Activated CD4-positive, alpha-beta T cell treated with anti-CD3 and anti-CD28 coated beads, Interleukin-2, amount 10 ng/mL, durations not matched to agents 24 days and 14 days (primary cell): ENCODE results near the gene ZNF234. TPM values are rescaled to one million over a fixed set of nuclear protein-coding genes. Genes with fewer than 3 reads are reported as not detected.
"Not testable (repeated sequence)": the region's sequence is repeated elsewhere in the genome, so short reads cannot be mapped to it uniquely, and the experiment has no call there.

Experiments used
- DNase-seq: peaks from one replicate; pipeline ENCODE4 v3.0.0; 2022
- H3K27ac Mint-ChIP-seq: one replicate; pipeline ENCODE4 v1.8.0; 2022; ENCODE audit warnings: mild to moderate bottlenecking, mixed read lengths
- H3K27me3 Mint-ChIP-seq: one replicate; pipeline ENCODE4 v1.8.0; 2022; ENCODE audit warnings: mixed read lengths
- H3K36me3 Mint-ChIP-seq: one replicate; pipeline ENCODE4 v1.8.0; 2022; ENCODE audit warnings: low read depth, mild to moderate bottlenecking, mixed read lengths
- H3K4me1 Mint-ChIP-seq: one replicate; pipeline ENCODE4 v1.8.0; 2021; ENCODE audit warnings: mixed read lengths
- H3K4me3 Mint-ChIP-seq: one replicate; pipeline ENCODE4 v1.8.0; 2022; ENCODE audit warnings: mild to moderate bottlenecking, moderate library complexity, mixed read lengths
- H3K9me3 Mint-ChIP-seq: one replicate; pipeline ENCODE4 v1.8.0; 2021; ENCODE audit warnings: mixed read lengths
- intact Hi-C: fragments of 100-400 bp; cut with micrococcal nuclease; formaldehyde crosslinking; loops from one replicate; pipeline ENCODE4 v1.15.1; 2023
- total RNA-seq: library from RNA; stranded (reverse); gene quantifications from 2 replicates; pipeline ENCODE4 v1.2.3, GENCODE V29; 2022

Gene ZNF234
- total RNA-seq, 1 donor from 2014 or later = 10.9 TPM

DNA sequence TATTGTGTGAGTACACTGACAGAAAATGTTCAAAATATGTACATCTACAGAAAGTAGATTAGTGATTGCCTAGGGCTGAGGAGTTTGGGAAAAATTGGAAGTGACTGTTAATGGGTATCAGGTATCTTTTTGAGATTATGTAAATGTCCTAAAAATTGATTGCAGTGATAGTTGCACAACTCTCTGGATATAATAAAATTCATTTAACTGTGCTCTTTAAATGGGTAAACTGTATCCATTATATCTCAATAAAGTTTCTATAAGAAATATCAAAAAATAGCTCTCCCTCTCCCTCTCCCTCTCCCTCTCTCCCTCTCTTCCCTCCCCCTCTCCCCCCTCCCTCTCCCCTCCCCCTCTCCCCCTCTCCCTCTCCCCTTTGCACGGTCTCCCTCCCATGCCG is 61.6 kb downstream of the ZNF234 start:
- H3K9me3 Mint-ChIP-seq = peaks cover 10% of the 10 kb centered on the region
- H3K4me3 Mint-ChIP-seq = no peak overlapping the region
- H3K27me3 Mint-ChIP-seq = peaks cover 2% of the 10 kb centered on the region
- H3K36me3 Mint-ChIP-seq = peaks cover 8% of the 10 kb centered on the region
- no peak overlapping the region for H3K27ac Mint-ChIP-seq
- DNase-seq = no peak
- intact Hi-C loops = no loop called here
- H3K4me1 Mint-ChIP-seq = peaks cover 10% of the 10 kb centered on the region

DNA sequence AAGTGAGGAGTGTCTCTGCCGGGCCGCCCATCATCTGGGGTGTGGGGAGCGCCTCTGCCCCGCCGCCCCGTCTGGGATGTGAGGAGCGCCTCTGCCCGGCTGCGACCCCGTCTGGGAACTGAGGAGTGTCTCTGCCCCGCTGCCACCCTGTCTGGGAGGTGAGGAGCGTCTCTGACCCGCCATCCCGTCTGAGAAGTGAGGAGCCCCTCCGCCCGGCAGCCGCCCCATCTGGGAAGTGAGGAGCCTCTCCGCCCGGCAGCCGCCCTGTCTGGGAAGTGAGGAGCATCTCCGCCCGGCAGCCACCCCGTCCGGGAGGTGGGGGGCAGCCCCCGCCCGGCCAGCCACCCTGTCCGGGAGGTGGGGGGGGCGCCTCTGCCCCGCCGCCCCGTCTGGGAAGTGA is 62.5 kb downstream of the ZNF234 start:
- intact Hi-C loops, H3K4me3 Mint-ChIP-seq, H3K27me3 Mint-ChIP-seq, H3K27ac Mint-ChIP-seq, DNase-seq, H3K36me3 Mint-ChIP-seq: not testable (repeated sequence)
- Mint-ChIP-seq H3K9me3 (peaks cover 10% of the 10 kb centered on the region), H3K4me1 (peaks cover 10% of the 10 kb centered on the region)

DNA sequence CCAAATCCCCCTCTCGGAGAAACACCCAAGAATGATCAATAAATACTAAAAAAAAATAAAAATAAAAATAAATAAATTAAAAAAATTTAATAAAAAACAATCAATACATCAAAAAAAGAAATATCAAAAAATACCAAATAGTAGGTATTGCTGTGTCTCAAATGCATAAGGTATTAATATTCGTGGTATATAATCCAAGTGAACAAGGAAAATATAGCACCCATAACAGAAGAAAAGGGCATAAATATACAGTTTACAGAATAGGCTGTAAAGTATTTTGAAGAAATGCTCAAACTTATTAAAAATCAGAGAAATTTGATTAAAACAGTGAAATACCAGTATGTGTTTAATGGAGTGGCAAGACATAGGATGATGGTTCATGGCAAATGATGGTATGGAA is 63.4 kb downstream of the ZNF234 start:
- Mint-ChIP-seq H3K4me3 (no peak overlapping the region), H3K4me1 (peaks cover 10% of the 10 kb centered on the region), H3K27ac (no peak overlapping the region), H3K36me3 (peaks cover 8% of the 10 kb centered on the region), H3K27me3 (peaks cover 2% of the 10 kb centered on the region), H3K9me3 (peaks cover 10% of the 10 kb centered on the region)
- intact Hi-C loops = loop anchor here (5.0 kb wide), 1 partner anchor 267 kb away; the partner anchor contains the start of gene ZNF45
- DNase-seq = no peak

DNA sequence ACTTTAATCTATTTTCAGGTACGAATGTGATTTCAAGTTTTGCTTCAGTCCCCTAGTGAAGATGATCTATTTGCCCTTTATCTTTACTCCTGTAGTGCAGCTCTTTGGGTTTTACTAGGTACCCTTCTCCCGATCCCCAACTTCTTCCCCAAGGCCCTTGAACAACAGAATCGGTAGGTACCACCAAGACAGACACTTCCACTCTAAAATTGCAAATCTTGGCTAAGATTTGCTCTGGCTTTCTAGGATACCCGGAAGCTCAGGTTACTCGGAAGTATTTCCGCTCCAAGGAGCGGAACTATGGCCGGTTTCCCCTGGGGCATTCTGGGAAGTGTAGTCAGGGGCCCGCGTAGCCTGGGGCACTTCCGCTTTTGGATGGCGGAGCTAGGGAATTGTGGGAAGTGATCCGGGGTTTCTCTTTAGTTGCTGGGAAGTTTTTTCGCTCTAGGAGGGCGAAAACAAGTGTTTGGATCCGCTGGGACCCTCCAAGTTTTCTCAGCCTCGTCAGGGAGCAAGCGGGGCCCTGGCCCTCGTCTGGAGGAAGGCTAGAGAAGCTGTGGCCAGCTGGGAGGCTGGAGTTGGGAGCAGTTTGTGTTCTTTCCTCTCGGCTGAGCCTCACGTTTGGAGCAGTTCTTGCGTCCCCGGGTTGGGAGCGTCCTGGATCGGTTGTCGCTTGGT is 65.9 kb downstream of the ZNF234 start:
- intact Hi-C loops = loop anchor here (1.0 to 5.0 kb wide), 3 partner anchors 42 to 270 kb away; partner anchors contain the start of genes ZNF226, ZNF284 and ZNF45
- Mint-ChIP-seq H3K27me3 (peaks cover 2% of the 10 kb centered on the region), H3K4me1 (peaks cover 10% of the 10 kb centered on the region), H3K4me3 (peak overlapping the region; percentile 95), H3K36me3 (peaks cover 8% of the 10 kb centered on the region), H3K9me3 (peaks cover 14% of the 10 kb centered on the region), H3K27ac (peak overlapping the region; percentile 80)
- DNase-seq = peak; percentile 94

Other genes with a start within 250 kb of the ZNF234 start
- gene ZNF45, start 206.3 kb upstream of the ZNF234 start, total RNA-seq = 9.4 and 10.3 TPM in 2 replicates
- gene ZNF221, start 190.3 kb upstream of the ZNF234 start, total RNA-seq = 0.58 and 0.64 TPM in 2 replicates
- 4.6 and 6.6 TPM in 2 replicates for gene ZNF155, start 157.4 kb upstream of the ZNF234 start, total RNA-seq
- gene ZNF230, start 138.6 kb upstream of the ZNF234 start, total RNA-seq = 2.4 and 4.5 TPM in 2 replicates
- gene ZNF222, start 116.2 kb upstream of the ZNF234 start, total RNA-seq = 1.1 and 1.8 TPM in 2 replicates
- gene ZNF223, start 89.5 kb upstream of the ZNF234 start, total RNA-seq = 0.40 TPM in 1 of 2 replicates, not detected in the other
- gene ZNF284, start 69.4 kb upstream of the ZNF234 start, total RNA-seq = 1.2 TPM in 2 replicates
- 17.0 and 17.4 TPM in 2 replicates for gene ZNF224, start 47.2 kb upstream of the ZNF234 start, total RNA-seq
- 2.7 and 3.2 TPM in 2 replicates for gene ZNF225, start 28.2 kb upstream of the ZNF234 start, total RNA-seq
- gene ZNF226, start 23.5 kb downstream of the ZNF234 start, total RNA-seq = 10.4 and 12.3 TPM in 2 replicates
- gene ZNF227, start 71.0 kb downstream of the ZNF234 start, total RNA-seq = 17.8 and 18.8 TPM in 2 replicates
- gene ZNF233, start 118.3 kb downstream of the ZNF234 start, total RNA-seq = 0.12 TPM in 1 of 2 replicates, not detected in the other
- gene ZNF235, start 163.5 kb downstream of the ZNF234 start, total RNA-seq = 2.8 and 3.1 TPM in 2 replicates
- not detected in 2 replicates for gene ZNF112, start 215.1 kb downstream of the ZNF234 start, total RNA-seq